NCI-H774 (cell line): ENCODE measurements around the gene FYTTD1.
"Not testable (repeated sequence)": the region's sequence is repeated elsewhere in the genome, so short reads cannot be mapped to it uniquely, and the experiment has no call there.

Experiments
- DNase-seq: peaks from one replicate; lab custom pipeline; 2025; lab: John Stamatoyannopoulos, UW

FYTTD1 gene, protein sequence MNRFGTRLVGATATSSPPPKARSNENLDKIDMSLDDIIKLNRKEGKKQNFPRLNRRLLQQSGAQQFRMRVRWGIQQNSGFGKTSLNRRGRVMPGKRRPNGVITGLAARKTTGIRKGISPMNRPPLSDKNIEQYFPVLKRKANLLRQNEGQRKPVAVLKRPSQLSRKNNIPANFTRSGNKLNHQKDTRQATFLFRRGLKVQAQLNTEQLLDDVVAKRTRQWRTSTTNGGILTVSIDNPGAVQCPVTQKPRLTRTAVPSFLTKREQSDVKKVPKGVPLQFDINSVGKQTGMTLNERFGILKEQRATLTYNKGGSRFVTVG

DNA sequence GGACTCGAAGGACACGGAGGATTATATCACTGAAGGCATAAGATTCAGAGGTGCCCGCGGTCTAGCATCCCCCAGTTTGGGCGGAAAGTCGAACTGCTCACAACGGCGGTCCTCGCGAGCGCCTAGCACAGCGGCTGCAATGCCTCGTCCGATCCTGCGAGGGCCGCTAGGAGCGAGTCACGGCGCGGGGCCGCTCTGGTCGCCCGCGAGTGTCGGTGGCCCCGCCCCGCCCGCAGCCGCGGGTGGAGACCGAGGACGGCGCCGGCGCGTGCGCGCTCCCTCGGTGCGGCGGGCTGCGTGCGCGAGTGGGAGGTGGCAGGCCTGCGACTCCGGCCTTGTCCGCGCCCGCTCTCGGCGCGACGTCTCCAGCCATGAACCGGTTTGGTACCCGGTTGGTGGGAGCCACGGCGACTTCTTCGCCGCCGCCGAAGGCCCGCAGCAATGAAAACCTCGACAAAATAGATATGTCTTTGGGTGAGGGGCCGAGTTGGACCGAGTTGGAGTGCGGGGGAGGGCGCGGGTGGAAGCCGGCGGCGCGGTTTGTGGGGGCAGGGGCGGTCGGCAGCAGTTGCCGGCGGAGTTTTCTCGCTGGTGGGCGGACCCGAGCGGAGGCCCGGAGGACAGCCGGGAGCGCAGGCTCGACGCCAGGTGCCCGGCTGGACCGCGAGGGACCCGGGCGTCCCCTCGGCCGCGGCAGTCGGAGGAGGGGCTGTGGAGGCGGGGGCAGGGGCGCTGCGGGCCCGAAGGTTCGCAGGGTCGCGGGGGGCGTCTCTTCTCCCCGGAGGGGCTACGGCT lies at the start of gene FYTTD1:
Gene FYTTD1, plus strand, starts transcription at position 283 of the 795 bp plus-strand sequence. Its CDS starts 89 bp downstream, at position 372.
- DNase-seq = peak; percentile 86

DNA sequence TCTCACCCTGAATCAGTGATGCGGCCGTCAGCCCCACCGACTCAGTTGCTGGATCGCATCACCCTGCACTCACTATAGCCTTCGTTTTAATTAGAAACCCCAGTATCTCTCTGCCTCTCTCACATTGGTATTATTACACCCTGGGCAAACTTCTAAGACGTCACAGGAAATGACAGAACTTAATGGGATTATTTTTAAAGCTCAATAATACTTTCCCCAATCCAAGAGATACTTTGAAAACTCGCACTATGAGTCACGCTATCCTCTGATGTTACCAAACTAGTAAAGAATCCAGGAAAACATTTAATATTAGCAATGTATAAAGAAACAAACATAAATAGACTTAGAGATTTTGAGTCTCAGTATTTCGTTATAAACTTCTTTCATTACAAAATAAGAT lies 49.6 kb upstream of the FYTTD1 start:
- no peak for DNase-seq

DNA sequence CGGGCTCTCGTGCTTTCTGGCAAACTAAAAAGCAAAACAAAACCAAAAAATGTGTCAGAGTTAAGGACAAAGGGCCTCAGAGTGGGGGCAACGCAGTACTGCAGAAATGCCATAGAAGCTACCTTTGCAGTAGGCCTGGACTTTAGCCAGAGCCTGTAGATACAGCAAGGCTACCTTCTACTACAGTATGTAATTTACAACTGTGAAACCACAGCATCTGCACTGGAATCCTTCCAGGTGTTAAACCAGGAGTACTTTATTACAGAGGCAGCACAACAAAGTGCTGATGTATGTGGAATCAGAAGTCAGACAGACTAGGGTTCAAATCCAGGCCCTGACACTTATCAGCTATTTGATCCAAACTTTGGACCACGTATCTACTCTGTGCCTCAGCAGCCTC lies 47.8 kb upstream of the FYTTD1 start:
- no peak for DNase-seq

DNA sequence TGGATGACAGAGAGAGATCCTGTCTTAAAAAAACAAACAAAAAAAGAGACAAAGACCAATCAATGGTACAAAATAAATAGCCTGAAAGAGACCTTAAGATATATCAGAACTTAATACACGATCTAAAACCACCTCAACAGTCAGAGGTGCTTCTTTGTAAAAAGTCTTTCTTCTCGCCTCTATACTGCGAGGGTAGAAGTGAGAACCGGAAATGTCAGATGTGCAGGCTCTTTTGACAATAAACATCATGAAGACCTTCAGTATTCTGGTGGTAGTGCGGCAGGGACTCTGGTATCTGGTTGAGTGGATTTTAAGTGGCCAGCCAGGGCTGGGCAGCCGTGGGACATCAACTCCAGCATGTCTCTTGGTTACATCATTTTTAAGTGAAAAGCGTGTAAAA lies 43.0 kb upstream of the FYTTD1 start:
- DNase-seq = no peak

DNA sequence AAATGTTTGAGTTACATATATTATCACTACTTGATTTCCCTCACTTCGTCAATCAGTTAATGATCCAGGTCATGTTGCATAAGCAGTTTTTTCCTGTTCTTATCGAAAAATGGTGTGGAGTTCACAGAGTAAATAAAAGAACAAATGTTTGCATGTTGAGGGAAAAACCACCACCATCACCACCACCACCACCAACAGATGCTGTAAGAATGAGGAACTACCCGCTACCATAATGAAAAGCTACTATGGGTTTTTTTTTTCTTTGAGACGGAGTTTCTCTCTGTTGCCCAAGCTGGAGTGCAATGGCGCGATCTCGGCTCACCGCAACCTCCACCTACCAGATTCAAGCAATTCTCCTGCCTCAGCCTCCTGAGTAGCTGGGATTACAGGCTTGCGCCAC lies 40.5 kb upstream of the FYTTD1 start:
- no peak for DNase-seq

DNA sequence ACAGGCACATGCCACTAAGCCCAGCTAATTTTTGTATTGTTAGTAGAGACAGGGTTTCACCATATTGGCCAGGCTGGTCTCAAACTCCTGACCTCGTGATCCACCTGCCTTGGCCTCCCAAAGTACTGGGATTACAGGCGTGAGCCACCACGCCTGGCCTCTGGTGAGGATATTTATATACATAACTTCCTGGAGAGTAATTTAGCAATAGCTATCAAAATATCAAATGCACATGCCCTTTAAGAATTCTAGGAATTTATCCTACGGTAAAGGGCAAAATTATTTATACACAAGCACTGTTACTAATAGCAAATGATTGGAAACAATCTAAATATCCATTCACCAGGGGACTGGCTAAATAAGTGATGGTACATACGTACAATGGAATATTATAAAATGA lies 38.7 kb upstream of the FYTTD1 start:
- DNase-seq = not testable (repeated sequence)

DNA sequence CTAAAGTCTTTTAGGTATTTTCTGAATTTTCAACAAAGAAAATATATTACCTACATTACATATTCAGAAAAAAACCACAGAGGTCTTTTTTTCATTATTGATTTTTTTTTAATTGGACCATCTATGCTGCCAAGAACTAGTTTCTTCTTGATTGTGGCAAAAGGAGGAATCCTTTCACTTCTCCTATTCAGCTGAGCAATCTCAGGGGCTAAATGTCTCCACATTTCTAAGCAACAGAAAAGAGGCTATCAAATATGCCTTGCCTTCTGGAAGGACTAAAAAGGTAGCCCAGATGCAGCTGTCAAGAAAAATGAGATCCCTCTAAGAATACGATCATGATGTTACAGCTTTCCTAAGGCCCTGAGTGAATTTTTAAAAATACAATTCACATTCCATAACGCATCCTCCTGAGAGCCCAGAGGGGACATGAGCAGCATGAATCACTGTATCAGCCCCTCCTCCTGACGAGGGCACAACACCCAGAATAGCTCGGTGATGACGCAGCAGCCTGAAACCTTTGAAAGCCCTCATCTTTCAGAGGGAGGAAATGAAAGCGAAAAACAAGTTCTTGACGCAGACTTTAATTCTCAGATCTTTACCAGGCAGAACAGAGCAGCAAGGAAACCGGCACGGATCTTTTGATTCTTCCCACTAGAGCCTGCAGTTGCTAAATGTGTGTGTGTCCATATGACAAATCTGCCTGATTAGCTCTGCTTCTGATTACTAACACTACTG lies 37.5 kb upstream of the FYTTD1 start:
- DNase-seq = no peak

DNA sequence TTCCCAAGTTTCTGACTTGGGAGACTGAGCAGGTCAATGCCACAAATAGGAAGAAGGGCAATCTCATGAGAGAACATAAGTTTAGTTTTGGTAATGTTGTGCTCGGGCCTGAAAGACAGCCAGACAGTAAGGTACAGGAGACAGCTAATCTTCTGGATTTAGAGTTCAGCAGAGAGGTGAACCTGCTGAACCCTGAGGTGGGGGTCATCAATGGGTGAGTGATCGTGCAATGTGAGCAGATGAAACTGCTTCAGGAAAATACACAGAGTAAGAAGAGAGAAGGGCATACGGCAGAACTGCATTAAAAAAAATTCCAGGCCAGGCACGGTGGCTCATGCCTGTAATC lies 36.2 kb upstream of the FYTTD1 start:
- no peak for DNase-seq

DNA sequence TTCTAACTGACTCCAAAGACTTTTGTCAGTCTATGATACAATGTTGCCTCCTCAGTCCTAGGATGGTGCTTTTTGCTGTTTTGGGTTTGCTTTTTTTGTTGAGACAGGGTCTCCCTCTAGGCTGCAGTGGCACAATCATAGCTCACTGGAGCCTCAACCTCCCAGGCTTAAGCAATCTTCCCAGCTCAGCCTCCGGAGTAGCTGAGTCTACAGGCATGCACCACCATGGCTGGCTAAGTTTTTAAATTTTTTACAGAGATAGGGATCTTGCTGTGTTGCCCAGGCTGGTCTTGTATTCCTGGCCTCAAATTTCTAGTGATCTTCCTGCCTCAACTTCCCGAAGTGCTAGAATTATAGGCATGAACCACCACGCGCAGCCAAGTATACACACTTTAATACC lies 35.4 kb upstream of the FYTTD1 start:
- DNase-seq = no peak

DNA sequence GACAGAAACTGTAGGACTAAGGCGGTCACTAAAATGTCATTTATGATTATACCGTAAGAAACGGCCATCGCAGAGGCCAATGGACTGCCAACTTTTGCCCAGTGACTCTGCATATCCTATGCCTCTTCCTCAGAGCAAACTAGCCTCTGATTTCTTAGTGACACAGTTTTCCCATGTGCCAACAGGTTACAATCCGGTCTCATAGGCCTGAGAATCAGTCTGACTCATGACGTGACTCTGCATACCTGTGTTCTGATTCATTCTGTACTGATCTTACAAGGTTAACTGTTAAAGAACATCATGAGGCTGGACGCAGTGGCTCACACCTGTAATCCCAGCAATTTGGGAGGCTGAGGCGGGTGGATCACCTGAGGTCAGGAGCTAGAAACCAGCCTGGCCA lies 30.8 kb upstream of the FYTTD1 start:
- no peak for DNase-seq

DNA sequence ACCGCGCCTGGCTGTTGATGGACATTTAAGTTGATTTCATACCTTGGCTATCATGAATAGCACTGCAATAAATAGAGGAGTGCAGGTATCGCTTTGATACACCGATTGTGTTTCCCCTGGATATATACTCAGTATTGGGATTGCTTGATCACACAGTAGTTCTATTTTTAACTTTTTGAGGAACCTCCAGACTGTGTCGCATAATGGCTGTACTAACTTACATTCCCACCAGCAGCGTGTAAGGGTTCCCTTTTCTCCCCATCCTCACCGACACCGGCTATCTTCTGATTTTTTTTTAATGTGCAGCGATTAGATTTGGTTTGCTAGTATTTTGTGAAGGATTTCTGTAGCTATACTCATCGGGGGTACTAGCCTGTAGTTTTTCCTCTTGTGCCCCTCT lies 29.0 kb upstream of the FYTTD1 start:
- DNase-seq = no peak

DNA sequence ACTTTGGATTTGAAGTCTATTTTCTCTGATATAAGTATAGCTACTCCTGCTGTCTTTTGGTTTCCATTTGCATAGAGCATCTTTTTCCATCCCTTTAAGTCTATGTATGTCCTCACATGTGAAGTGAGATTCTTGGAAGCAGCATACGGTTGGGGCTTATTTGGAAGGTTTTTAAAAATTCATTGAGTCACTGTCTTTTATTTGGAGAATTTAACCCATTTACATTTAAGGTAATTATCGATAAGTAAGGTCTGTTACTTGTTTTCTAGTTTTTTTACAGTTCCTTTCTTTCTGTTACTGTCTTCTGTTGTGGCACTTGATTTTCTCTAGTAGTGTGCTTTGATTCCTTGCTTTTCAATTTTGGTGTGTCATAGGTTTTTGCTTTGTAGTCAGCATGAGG lies 26.9 kb upstream of the FYTTD1 start:
- DNase-seq = no peak

DNA sequence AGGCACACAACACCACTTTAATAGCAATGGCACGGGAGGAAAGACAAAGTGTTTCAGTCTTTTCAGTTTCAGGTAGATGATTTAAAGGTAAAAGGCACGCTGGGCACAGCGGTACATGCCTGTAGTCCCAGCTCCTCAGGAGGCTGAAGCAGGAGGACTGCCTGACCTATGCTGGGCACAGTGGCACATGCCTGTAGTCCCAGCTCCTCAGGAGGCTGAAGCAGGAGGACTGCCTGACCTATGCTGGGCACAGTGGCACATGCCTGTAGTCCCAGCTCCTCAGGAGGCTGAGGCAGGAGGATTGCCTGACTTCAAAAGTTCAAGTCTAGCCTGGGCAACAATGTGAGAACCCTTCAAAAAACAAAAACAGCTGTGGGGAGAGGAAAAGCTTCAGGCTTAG lies 21.8 kb upstream of the FYTTD1 start:
- DNase-seq = not testable (repeated sequence)

DNA sequence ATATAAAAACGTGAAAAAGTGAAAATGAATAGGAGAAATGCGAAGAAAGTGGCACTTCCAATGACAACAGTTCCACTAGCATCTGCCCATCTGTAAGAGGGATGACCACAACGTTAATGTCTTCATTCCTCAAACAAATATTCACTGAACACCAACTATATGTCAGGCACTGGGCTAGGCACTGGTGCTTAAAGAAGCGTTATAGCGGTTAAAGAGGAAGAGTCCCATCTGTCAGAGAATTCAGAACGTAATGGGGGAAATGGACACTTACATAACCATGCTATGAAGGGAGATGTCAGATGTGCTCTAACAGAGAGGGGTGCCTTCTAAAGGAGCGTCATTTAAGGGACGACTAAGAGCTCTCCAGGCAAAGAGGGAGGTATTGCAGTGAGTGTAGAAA lies 21.2 kb upstream of the FYTTD1 start:
- no peak for DNase-seq

DNA sequence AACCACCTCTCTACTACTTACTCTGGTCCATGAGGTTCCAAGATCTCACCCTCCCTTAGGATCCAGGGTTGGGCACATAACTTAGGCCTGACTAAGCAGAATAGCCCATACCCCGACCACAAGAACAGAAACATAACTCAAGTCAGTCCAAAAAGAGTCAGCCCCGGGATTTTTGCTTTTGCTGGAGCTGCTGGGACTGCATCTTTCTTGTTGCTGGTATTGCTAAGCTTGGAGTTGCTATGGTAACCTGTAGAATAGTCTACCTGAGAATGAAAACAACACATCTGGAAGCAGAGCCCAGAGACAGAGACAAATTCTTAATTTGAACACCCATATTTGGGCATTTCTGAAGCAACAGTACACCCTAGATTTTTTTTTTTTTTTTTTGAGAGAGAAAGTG lies 19.5 kb upstream of the FYTTD1 start:
- no peak for DNase-seq

DNA sequence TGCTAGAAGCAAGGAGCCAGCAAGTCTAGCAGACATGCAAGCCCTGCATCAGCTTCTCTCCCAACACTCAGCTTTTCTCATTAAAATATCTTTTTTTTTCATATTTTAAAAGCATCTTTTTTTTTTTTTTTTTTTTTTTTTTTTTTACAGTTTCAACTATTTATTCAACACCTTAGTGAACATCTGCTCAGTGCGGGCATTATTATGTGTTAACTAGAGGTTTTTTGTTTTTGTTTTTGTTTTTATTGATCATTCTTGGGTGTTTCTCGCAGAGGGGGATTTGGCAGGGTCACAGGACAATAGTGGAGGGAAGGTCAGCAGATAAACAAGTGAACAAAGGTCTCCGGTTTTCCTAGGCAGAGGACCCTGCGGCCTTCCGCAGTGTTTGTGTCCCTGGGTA lies 18.9 kb upstream of the FYTTD1 start:
- not testable (repeated sequence) for DNase-seq

DNA sequence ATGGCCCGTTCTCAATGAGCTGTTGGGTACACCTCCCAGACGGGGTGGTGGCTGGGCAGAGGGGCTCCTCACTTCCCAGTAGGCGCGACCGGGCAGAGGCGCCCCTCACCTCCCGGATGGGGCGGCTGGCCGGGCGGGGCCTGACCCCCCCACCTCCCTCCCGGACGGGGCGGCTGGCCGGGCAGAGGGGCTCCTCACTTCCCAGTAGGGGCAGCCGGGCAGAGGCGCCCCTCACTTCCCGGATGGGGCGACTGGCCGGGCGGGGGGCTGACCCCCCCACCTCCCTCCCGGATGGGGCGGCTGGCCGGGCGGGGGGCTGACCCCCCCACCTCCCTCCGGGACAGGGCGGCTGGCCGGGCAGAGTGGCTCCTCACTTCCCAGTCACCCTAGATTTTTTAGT lies 18.2 kb upstream of the FYTTD1 start:
- DNase-seq = not testable (repeated sequence)

DNA sequence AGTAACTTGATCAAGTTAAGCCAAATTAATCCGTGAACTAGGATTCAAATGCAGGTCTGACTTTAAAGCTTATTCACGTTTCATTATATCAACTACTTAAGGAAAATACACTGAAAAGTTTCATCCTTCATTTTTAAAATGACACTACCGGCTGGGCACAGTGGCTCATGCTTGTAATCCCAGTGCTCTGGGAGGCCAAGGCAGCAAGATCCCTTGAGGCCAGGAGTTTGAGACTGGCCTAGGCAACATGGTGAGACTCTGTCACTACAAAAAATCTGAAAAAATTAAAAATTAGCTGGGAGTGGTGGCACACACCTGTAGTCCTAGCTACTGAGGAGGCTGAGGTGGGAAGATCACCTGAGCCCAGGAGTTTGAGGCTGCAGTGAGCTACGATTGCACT lies 16.6 kb upstream of the FYTTD1 start:
- DNase-seq = no peak

DNA sequence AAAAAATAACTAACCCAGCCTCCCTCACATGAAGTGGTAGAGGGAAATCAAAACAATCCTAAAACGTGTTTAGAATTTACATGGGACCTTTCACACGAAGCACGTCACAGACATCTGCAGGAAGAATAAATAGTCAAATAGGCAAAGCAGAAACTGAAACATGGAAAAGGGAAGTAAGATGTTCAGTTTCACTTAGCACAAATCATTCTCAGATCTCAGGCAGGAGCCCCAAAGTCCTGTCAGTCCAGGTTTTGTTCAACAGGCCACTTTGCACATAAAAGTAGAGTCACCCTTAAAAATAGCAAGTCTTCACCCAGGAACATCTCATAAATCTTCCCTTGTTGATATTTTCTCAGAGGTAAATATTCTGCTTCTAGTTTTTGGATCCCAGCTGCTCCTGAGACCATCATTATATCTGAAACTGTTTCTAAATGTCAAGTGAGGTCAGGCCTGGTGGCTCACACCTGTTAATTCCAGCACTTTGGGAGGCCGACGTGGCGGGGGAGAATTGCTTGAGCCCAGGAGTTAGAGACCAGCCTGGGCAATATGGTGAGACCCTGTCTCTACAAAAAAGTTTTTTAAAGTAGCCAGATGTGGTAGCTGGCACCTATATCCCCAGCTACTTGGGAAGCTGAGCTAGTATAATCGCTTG lies 14.9 kb upstream of the FYTTD1 start:
- DNase-seq = no peak

DNA sequence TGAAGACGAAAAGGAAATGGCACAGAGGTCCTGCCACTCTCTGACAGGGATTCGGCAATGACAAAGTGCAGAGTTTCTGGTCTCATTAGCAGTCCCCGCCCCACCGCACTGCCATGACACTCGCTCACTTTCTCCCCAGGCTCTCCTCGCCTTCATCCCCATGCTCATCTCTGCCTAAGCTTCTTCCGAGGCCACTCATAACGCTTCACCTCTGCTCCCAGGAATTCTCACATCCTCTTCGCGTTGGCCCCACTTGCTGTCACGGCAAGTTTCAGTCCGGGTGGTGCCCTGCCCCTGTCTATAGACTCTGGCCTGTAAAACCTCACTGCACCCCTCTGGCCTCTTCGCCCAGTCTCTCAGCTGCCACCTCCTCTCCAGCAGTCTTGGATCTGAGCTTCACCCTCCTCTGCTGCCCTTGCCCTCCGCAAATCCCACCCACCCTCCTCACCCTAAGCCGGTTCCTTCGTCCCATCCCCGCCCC lies 13.6 kb upstream of the FYTTD1 start:
- DNase-seq = no peak

DNA sequence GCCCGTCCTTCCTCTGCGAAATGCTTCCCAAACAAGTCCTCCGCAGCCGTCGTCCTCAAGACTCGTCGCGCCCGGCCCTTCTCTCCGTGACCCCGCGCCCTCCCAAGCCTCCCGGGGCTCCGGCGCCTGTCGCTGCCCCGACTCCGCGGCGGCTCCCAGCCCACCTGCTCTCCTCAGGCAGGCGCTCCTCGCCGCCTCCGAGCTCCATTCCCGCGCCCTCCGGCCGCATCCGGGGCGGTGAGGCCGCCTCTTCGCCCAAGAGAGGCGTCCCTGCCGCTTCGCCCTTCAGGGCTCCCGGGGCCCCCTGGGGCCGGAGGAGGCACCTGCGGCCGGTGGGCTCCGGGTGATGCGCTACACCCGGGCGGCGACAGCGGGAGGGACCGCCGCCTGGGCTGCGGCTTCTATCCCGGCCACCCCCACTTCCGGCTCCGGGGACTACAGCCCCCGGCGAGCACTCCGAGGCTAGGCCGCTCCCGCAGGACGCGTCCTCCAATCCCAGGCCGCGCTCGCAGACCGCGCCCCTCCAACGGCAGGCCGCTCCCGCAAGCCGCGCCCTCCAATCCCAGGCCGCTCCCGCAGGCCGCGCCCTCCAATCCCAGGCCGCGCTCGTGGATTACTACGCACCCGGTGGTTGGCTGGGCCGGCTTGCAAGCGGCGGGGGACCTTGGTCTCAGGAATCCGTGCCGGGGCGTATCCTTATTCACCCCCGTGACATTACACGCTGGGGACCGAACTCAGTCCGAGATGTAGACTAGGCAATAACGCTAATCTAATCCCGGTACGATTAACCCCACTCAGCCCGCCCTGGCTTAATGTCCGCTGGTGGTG lies 13.0 kb upstream of the FYTTD1 start, which contains the start of gene RUBCN:
Gene RUBCN, minus strand, starts transcription at position 414 of the 828 bp plus-strand sequence. Its CDS starts 185 bp downstream, at position 229.
- DNase-seq = peak; percentile 98
